Measurements from ENCODE around the gene SNX5.

Gene SNX5

GRCh38 chr20:17941826-17942196 lies 26.8 kb downstream of the SNX5 start:
- DNase-seq (ENCODE audit: low read depth): no peak
- in situ Hi-C loops (cut with HindIII; ENCODE audit: low sequenced_read_pairs): no loop called here
- TF ChIP-seq CTCF (IDR thresholded peaks at IDR 0.05; ENCODE audit: low read depth, low read length, missing control alignments): no peak
- no peak overlapping the region for H3K4me3 ChIP-seq (ENCODE audit: low read depth, low read length)

GRCh38 chr20:17941087-17941825 lies 27.3 kb downstream of the SNX5 start:
- DNase-seq (ENCODE audit: low read depth): no peak
- in situ Hi-C loops (cut with HindIII; ENCODE audit: low sequenced_read_pairs): no loop called here
- no peak overlapping the region for H3K4me3 ChIP-seq (ENCODE audit: low read depth, low read length)
- no peak for TF ChIP-seq CTCF (IDR thresholded peaks at IDR 0.05; ENCODE audit: low read depth, low read length, missing control alignments)

GRCh38 chr20:17940224-17940971 lies 28.2 kb downstream of the SNX5 start:
- TF ChIP-seq CTCF (IDR thresholded peaks at IDR 0.05; ENCODE audit: low read depth, low read length, missing control alignments): no peak
- in situ Hi-C loops (cut with HindIII; ENCODE audit: low sequenced_read_pairs): no loop called here
- H3K4me3 ChIP-seq (ENCODE audit: low read depth, low read length): no peak overlapping the region
- no peak for DNase-seq (ENCODE audit: low read depth)

- in situ Hi-C loops (cut with HindIII; ENCODE audit: low sequenced_read_pairs): no loop called here
- no peak for TF ChIP-seq CTCF (IDR thresholded peaks at IDR 0.05; ENCODE audit: low read depth, low read length, missing control alignments)
- DNase-seq (ENCODE audit: low read depth): no peak
- H3K4me3 ChIP-seq (ENCODE audit: low read depth, low read length): no peak overlapping the region
Measured at GRCh38 chr20:17939622-17940223, 28.9 kb downstream of the SNX5 start.

- peak; percentile 57 for DNase-seq (ENCODE audit: low read depth)
- peak; percentile 97 for TF ChIP-seq CTCF (IDR thresholded peaks at IDR 0.05; ENCODE audit: low read depth, low read length, missing control alignments)
- in situ Hi-C loops (cut with HindIII; ENCODE audit: low sequenced_read_pairs): no loop called here
Measured at GRCh38 chr20:17938871-17939619, 29.5 kb downstream of the SNX5 start.

More at GRCh38 chr20:17938871-17939619, 29.5 kb downstream of the SNX5 start:
- no peak overlapping the region for H3K4me3 ChIP-seq (ENCODE audit: low read depth, low read length)

All from astrocyte of the cerebellum (primary cell).